Thyroid gland (tissue), 4 donors: ENCODE results near the gene PRKCG. TPM values are rescaled to one million over a fixed set of nuclear protein-coding genes. Genes with fewer than 3 reads are reported as not detected.
A peak's percentile ranks its signal among the peaks of the same experiment; 100 is the strongest.
"Not testable (repeated sequence)": the region's sequence is repeated elsewhere in the genome, so short reads cannot be mapped to it uniquely, and the experiment has no call there.

ENCODE experiments used
- DNase-seq, 2 donors: peaks; one replicate each; pipeline ENCODE4 v3.0.0-alpha.2; 2019
- H3K27ac ChIP-seq, 3 donors: fragments of 200-600 bp; sonication (generic); 1 replicate in 2 of 3; 2 replicates in 1 of 3; pipeline ENCODE4 v1.5.1; 2016 to 2019; ENCODE audit warnings: mild to moderate bottlenecking in 1 of 3, moderate library complexity in 1 of 3
- H3K27me3 ChIP-seq: fragments of 200-600 bp; sonication (generic); one replicate; pipeline ENCODE4 v1.5.1; 2019
- H3K36me3 ChIP-seq, 2 donors: fragments of 200-600 bp; sonication (generic); one replicate each; pipeline ENCODE4 v1.5.1; 2016 to 2019
- H3K4me1 ChIP-seq, 2 donors: fragments of 200-600 bp; sonication (generic); one replicate each; pipeline ENCODE4 v1.5.1; 2017 to 2019
- H3K4me3 ChIP-seq, 3 donors: fragments of 200-600 bp; sonication (generic); replicated peaks in 1 of 3; 1 replicate in 2 of 3; 2 replicates in 1 of 3; pipeline ENCODE4 v1.5.1; 2016; ENCODE audit warnings: mild to moderate bottlenecking in 1 of 3
- H3K9me3 ChIP-seq: fragments of 200-600 bp; sonication (generic); one replicate; pipeline ENCODE4 v1.5.1; 2017
- POLR2A ChIP-seq, 2 donors: fragments of 450-650 bp; IDR thresholded peaks; one replicate each; pipeline ENCODE4 v1.6.1; 2017; ENCODE audit warnings: antibody characterized with exemption in 2 of 2, mild to moderate bottlenecking in 2 of 2, moderate library complexity in 1 of 2
- WGBS, 2 donors: methylation state at CpG; one replicate each; pipeline ENCODE4 v1.1.5; 2017; 5-methylcytosine and 5-hydroxymethylcytosine counted together
- intact Hi-C: fragments of 100-400 bp; cut with DNase I; formaldehyde crosslinking; loops from one replicate; pipeline ENCODE4 v1.15.1; 2023
- total RNA-seq, 4 donors: library from RNA; depleted of rRNA; stranded (reverse); fragments of >200 nt; gene quantifications; one replicate each; pipeline ENCODE4 v1.2.3, GENCODE V29; 2016
- TF ChIP-seq, protein P1 (sequence below), 6 experiments: fragments of 200-600 bp in 3 of 6; fragments of 450-650 bp in 3 of 6; sonication (generic) in 3 of 6; IDR thresholded peaks; one replicate each; pipeline ENCODE4 v1.5.1; 2016 to 2019; ENCODE audit warnings: antibody characterized with exemption in 6 of 6, mild to moderate bottlenecking in 2 of 6, inconsistent platforms in 1 of 6, moderate library complexity in 1 of 6

Gene PRKCG
- total RNA-seq, 4 donors from 2014 or later, result not detected

DNA sequence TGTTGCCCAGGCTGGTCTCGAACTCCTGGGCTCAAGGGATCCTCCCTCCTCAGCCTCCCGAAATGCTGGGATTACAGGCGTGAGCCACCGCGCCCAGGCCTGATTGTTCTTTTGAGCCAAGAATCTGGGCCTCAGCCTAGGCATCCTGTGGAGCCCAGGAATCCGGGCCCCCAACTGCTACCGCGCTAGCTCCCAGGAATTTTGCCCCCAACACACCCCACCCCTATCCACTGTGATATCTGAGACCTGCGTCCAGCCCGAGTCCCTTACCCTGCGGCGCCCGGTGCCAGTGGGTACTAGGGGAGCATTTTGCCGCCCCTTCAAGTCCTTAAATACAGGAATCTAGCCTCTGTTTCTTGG is 15.2 kb upstream of the PRKCG start:
- peaks cover 11 to 26% of the 10 kb centered on the region in 2 donors for H3K4me1 ChIP-seq
- TF ChIP-seq, protein P1, sequence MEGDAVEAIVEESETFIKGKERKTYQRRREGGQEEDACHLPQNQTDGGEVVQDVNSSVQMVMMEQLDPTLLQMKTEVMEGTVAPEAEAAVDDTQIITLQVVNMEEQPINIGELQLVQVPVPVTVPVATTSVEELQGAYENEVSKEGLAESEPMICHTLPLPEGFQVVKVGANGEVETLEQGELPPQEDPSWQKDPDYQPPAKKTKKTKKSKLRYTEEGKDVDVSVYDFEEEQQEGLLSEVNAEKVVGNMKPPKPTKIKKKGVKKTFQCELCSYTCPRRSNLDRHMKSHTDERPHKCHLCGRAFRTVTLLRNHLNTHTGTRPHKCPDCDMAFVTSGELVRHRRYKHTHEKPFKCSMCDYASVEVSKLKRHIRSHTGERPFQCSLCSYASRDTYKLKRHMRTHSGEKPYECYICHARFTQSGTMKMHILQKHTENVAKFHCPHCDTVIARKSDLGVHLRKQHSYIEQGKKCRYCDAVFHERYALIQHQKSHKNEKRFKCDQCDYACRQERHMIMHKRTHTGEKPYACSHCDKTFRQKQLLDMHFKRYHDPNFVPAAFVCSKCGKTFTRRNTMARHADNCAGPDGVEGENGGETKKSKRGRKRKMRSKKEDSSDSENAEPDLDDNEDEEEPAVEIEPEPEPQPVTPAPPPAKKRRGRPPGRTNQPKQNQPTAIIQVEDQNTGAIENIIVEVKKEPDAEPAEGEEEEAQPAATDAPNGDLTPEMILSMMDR (IDR thresholded peaks at IDR 0.05), result no peak
- TF ChIP-seq POLR2A (IDR thresholded peaks at IDR 0.05), result no peak
- intact Hi-C loops, result no loop called here

DNA sequence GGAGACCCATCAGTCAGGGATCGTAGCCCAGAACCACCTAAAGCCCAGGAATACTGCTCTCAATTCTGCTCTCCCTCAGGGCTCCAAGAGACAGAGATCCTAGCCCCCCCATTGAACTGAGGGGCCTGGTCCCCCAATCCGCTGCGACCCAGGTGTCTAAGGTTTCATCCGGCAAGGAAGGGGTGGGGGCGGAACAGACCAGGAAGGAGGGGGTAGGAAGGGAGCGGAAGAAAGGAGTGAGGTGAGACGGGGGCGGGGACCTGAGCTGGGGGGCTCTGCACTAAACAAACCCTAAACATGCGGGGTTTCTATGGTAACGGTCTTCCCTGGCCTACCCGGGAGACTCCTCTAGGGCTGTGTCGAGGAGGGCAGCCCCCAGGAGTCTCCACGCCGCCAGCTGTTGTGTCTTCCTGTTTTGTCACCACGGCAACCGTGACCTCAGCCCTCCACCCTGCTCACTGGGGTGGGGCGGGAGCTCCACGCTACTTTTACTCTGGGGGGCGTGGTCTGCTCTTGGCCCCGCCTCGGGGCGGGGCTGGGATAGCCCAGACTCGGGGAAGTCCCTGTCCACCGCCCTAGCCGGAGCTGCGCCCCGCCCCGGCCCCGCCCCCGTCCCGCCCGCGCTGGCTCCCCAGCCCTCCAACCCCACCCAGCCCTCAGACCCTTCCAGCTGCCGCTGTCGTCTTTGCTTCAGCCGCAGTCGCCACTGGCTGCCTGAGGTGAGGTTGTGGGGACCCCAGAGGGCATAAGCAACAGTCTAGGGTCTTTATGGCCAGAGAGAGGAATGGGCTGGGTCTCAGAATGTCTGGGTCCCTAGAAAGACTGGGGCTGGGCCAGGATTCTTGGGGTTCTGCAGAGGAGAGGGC is 14.5 kb upstream of the PRKCG start, which contains the start of gene MYADM:
Gene MYADM (plus strand): TSS at position 659 of the 866 bp plus-strand sequence. CDS start 5,647 bp downstream, outside the sequence.
- intact Hi-C loops, result no loop called here

More for the DNA sequence above, 15.2 kb upstream of the PRKCG start:
- Histone ChIP-seq H3K4me3 (peak overlapping the region in 1 of 3 donors; percentile 96), H3K27me3 (no peaks in the 10 kb centered on the region), H3K36me3 (no peaks in the 10 kb centered on the region), H3K9me3 (no peaks in the 10 kb centered on the region), H3K27ac (peak overlapping the region; percentile 44 to 97 (median 65))
- WGBS, 2 donors, result 30 to 32% methylated on average over 11 to 14 of the region's 14 CpGs
- peak in 1 of 2 donors; percentile 2 for DNase-seq

DNA sequence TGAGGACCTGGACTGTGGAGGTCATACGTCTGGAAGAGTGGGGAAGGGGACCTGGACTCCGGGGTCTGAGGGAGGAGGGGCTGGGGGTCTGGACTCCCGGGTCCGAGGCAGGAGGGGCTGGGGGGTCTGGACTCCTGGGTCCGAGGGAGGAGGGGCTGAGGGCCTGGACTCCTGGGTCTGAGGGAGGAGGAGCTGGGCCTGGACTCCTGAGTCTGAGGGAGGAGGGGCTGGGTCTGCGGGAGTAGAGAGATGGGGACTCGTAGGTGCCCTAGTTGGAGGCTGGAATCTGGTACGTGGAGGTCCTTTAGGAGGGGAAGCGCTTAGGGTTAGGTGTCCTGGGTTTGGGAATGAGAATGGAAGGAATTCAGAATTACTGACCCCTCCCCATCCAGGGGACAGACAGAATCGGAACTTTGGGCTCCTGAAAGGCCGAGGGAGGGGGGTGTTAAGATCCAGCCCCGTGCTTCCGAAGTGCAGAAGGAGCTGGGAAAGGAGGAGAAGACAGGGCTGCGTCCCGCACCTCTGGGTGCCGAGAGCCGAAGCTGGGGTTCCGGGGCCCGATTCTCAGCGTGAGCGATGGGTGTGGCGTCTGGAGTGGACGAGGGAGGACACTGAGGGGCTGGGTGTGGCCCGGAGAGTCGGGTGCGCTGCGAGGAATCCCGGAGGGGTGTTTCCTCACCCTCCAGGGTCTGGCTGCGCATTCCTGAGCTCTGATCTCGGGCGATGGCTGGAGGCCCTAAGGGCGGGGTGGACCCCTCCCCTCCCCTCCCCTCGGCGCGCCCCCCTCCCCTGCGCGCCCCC is 13.7 kb upstream of the PRKCG start:
- H3K9me3 ChIP-seq, result no peaks in the 10 kb centered on the region
- WGBS, 2 donors, result 1% methylated on average over 23 to 27 of the region's 37 CpGs
- TF ChIP-seq, protein P1 (IDR thresholded peaks at IDR 0.05), result no peak
- TF ChIP-seq POLR2A (IDR thresholded peaks at IDR 0.05), result peak in 1 of 2 donors; percentile 27
- peaks cover under 1 to 2% of the 10 kb centered on the region in 2 donors for H3K36me3 ChIP-seq
- peak; percentile 50 to 60 for DNase-seq
- intact Hi-C loops, result no loop called here
- H3K27ac ChIP-seq, result peak overlapping the region; percentile 78 to 97 (median 84)
- H3K4me3 ChIP-seq, result peak overlapping the region; percentile 22 to 96 (median 60)
- H3K4me1 ChIP-seq, result peaks cover 11 to 26% of the 10 kb centered on the region in 2 donors
- H3K27me3 ChIP-seq, result no peaks in the 10 kb centered on the region

More for the DNA sequence above, 14.5 kb upstream of the PRKCG start, which contains the start of gene MYADM:
- H3K36me3 ChIP-seq, result no peaks in the 10 kb centered on the region
- peak; percentile 71 for TF ChIP-seq POLR2A (IDR thresholded peaks at IDR 0.05)
- TF ChIP-seq, protein P1 (IDR thresholded peaks at IDR 0.05), result no peak
- H3K27ac ChIP-seq, result peak within 1 kb of the TSS; percentile 78 to 97 (median 84)
- H3K27me3 ChIP-seq, result no peaks in the 10 kb centered on the region
- H3K4me1 ChIP-seq, result peaks cover 11 to 26% of the 10 kb centered on the region in 2 donors
- H3K4me3 ChIP-seq, result peak within 1 kb of the TSS; percentile 22 to 96 (median 60)
- DNase-seq, result peak; percentile 97 to 98
- 0 to 2% methylated on average over 15 to 16 of the region's 37 CpGs for WGBS, 2 donors
- H3K9me3 ChIP-seq, result no peaks in the 10 kb centered on the region

DNA sequence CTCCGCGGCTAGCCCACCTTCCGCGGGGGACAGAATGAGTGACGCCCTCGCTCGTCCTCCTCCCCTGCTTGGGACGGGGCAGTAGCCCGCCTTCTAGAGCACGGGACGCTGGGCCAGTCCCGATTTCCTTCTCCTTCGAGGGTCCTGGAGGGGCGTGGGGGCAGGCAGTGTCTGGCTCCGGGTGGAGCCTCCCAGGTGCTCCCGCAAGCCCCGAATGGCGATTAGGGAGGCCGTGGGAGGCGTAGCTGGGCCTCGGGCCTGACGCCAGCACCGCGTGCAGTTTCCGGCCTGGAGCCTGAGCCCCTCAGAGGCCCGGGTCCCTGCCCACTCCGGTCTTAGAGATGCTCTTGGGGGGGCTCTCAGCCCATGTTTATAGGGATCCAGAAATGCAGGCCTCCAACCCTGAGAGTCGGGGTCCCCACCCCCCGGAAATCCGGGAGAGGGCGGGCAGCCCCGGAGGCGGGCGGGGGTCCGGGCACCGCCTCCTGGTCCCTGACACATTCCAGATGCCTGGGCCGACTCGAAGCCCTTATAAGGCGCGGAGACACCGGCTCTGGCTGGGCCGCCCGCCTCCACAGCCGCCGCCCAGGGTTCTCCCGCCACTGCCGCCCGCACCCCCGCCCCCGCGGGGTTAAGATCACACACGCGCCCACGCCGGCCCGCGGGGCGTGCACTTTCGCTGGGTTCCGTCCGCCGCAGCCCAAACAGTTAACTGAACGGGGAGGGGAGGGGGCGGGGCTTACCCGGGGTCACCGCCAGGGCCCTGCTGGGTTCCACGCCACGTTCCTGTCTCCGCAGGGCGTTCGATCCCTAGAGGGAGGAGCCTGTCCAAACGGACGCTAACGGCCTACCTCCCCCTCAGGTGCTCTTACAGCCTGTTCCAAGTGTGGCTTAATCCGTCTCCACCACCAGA is 12.8 kb upstream of the PRKCG start:
- H3K27ac ChIP-seq, result peak overlapping the region; percentile 78 to 97 (median 84)
- intact Hi-C loops, result no loop called here
- H3K9me3 ChIP-seq, result no peaks in the 10 kb centered on the region
- DNase-seq, result peak; percentile 86 to 90
- peak overlapping the region; percentile 22 to 96 (median 60) for H3K4me3 ChIP-seq
- H3K36me3 ChIP-seq, result peaks cover 9 to 10% of the 10 kb centered on the region in 2 donors
- peak; percentile 6 to 80 for TF ChIP-seq POLR2A (IDR thresholded peaks at IDR 0.05)
- TF ChIP-seq, protein P1 (IDR thresholded peaks at IDR 0.05), result peak in 5 of 6 experiments; percentile 17 to 54 (median 39)
- H3K27me3 ChIP-seq, result no peaks in the 10 kb centered on the region
- 0% methylated on average over 4 to 9 of the region's 75 CpGs for whole genome bisulfite sequencing, 2 donors
- peaks cover 11 to 26% of the 10 kb centered on the region in 2 donors for H3K4me1 ChIP-seq

DNA sequence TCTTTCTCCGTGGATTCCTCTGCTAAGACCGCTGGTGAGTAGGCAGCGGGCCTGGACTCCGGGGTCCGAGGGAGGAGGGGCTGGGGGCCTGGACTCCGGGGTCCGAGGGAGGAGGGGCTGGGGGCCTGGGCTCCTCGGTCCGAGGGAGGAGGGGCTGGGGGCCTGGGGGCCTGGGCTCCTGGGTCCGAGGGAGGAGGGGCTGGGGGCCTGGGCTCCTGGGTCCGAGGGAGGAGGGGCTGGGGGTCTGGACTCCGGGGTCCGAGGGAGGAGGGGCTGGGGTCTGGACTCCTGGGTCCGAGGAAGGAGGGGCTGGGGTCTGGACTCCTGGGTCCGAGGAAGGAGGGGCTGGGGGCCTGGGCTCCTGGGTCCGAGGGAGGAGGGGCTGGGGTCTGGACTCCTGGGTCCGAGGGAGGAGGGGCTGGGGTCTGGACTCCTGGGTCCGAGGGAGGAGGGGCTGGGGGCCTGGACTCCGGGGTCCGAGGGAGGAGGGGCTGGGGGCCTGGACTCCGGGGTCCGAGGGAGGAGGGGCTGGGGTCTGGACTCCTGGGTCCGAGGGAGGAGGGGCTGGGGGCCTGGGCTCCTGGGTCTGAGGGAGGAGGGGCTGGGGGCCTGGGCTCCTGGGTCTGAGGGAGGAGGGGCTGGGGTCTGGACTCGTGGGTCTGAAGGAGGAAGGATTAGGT is 12.1 kb upstream of the PRKCG start:
- peak overlapping the region; percentile 78 to 97 (median 84) for H3K27ac ChIP-seq
- WGBS, 2 donors, result 4 to 17% methylated on average over 1 to 4 of the region's 24 CpGs
- H3K4me3 ChIP-seq, result peak overlapping the region; percentile 22 to 96 (median 60)
- DNase-seq, intact Hi-C loops, H3K9me3 ChIP-seq, H3K27me3 ChIP-seq: not testable (repeated sequence)
- peaks cover 11 to 26% of the 10 kb centered on the region in 2 donors for H3K4me1 ChIP-seq
- H3K36me3 ChIP-seq, result peaks cover 14% of the 10 kb centered on the region in 2 donors
